C4-2B (cell line): ENCODE results near the gene RNASEH1.

ENCODE experiments used
- H3K27ac ChIP-seq: fragments of 450-650 bp; 2 replicates; pipeline ENCODE4 v1.5.1; 2017
- CTCF ChIP-seq: fragments of 450-650 bp; conservative IDR thresholded peaks from 2 replicates; pipeline ENCODE4 v1.5.1; 2017; ENCODE audit warnings: mild to moderate bottlenecking
- ZFX ChIP-seq: fragments of 450-650 bp; IDR thresholded peaks from 2 replicates; pipeline ENCODE4 v1.6.1; 2017

The RNASEH1 gene

GRCh38 chr2:3513026-3513810 lies 44.9 kb downstream of the RNASEH1 start:
- TF ChIP-seq CTCF, result no peak
- no peak for TF ChIP-seq ZFX
- H3K27ac ChIP-seq, result no peak overlapping the region

DNA sequence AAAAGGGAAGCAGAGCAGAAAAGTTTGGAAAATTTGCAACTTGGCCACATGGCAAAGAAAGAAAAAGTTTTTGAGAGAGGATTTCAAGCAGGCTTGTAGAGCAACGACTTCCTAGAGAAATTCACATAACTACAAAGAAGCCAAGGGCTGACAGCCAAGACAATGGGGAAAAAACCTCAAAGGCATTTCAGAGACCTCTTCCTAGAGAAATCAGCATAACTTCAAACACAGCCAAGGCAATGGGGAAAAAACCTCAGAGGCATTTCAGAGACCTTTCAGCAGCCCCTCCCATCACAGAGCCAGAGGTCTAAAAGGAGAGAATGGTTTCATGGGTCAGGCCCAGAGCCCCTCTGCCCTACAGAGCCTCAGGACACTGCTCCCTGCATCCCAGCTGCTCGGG lies 46.0 kb downstream of the RNASEH1 start:
- no peak overlapping the region for H3K27ac ChIP-seq
- TF ChIP-seq ZFX, result no peak
- no peak for TF ChIP-seq CTCF

DNA sequence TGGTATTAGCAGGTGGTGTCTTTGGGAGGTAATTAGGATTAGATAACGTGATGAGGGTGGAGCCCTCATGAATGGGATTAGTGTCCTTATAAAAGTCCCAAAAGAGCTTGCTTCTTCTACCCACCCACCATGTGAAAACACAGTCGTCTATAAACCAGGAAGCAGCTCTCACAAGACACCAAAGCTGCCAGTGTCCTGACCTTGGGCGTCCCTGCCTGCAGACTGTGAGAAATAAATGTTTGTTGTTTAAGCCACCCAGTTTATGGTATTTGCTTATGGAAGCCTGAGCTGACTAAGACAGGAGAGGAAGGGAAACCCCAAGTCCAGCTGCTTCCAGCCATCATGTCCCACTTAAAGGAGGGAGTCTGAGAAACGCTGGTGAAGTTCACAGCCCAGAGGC lies 52.4 kb downstream of the RNASEH1 start:
- peak overlapping the region; percentile 67 for H3K27ac ChIP-seq
- TF ChIP-seq ZFX, result no peak
- no peak for TF ChIP-seq CTCF

GRCh38 chr2:3504741-3505140 lies 53.4 kb downstream of the RNASEH1 start:
- TF ChIP-seq ZFX, result no peak
- TF ChIP-seq CTCF, result no peak
- no peak overlapping the region for H3K27ac ChIP-seq

DNA sequence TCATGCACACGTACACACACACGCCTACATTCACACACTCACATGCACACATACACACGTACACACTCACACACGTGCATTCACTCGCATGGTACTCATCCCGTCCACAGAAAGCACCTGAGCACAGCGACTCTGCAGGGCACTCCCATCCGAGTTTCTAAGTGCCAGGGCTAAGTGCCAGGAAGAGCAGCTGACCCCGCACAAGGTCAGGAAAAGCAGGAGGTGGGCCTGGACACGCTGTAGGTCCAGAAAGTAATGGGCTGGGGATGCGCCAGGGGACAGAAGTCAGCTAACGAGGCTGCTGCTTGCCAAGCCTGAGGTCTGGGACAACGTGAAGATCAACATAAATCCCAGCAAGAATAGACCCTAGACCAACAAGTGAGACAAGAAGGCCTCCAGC lies 54.6 kb downstream of the RNASEH1 start:
- peak overlapping the region; percentile 50; the same call in 1 of the 2 replicates for H3K27ac ChIP-seq
- no peak for TF ChIP-seq ZFX
- TF ChIP-seq CTCF, result no peak

GRCh38 chr2:3503046-3503445 lies 55.1 kb downstream of the RNASEH1 start:
- no peak for TF ChIP-seq CTCF
- no peak for TF ChIP-seq ZFX
- H3K27ac ChIP-seq, result no peak overlapping the region; the same call in 1 of the 2 replicates

DNA sequence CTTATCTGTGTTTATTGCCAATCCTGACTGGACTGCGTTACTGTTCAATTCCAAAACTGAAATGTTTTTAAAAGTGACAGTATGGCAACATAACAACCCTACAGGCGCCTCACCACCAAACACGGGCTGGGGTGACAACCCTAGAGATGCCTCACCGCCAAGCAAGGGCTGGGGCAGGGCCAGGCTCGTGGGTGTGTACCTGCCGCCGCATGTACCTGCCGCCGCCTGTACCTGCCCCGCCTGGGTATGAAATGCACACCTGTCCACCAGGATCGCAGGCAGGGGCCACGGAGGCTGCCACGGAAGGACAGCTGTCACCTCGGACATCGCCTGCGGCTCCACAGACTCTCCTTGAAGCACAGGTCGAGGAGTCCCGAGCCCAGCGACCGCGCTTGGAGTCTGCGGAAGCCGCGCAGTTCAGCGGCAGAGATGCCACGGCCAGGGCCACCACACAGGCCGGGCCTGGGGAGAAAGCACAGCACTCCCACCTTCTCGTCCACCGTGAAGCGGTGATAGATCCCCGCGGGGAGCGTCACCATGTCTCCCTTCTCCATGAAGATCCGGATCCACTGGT lies 57.7 kb downstream of the RNASEH1 start:
- no peak overlapping the region for H3K27ac ChIP-seq
- TF ChIP-seq CTCF, result no peak
- TF ChIP-seq ZFX, result no peak
